Dermis blood vessel endothelial cell (primary cell): Measurements from ENCODE around the gene NCAM1. TPM values are rescaled to one million over a fixed set of nuclear protein-coding genes. Genes with fewer than 3 reads are reported as not detected.

Experiments used
- DNase-seq: peaks from one replicate; pipeline ENCODE4 v3.0.0; 2010
- total RNA-seq: library from RNA; depleted of rRNA; stranded (reverse); fragments of >200 nt; gene quantifications from 2 replicates; pipeline ENCODE4 v1.2.3, GENCODE V29; 2014

Gene NCAM1
- total RNA-seq, 1 donor from 2014 or later, result 2.2 TPM

DNA sequence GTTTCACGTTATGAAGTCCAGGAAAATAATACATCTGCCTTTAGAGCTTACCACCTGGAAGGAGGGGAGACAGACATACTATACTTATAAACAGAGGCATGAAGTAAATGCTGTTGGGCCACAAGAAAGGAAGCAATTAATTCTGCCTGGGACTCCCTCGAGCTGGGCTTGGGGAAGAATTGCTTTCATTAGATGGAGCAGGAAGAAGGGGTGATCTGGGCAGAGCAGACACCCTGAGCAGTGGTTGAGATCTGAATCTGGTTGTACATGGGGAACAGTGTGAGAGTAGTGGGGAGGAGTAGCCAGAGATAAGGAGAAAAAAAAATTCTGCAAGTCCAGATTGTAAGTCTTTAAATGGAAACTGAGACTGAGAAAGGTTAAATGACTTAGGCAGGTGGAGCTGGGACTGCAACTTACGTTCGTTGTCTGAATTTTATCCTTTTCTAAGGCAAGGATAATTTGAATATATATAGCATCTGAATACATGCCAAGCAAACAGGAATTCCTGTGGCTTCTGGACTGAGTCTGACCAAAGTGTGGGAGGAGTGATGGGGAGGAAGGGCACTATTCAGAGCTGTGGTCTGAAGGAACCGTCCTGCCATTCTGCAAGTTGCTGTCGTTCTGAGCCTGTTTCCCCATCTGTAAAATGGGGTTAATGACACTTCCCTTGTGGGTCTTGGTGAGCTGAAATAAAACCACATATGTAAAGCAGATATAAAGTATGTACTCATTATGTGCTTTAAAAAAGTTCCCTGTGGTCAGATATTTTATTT, 7.9 kb downstream of the NCAM1 start:
- no peak for DNase-seq

DNA sequence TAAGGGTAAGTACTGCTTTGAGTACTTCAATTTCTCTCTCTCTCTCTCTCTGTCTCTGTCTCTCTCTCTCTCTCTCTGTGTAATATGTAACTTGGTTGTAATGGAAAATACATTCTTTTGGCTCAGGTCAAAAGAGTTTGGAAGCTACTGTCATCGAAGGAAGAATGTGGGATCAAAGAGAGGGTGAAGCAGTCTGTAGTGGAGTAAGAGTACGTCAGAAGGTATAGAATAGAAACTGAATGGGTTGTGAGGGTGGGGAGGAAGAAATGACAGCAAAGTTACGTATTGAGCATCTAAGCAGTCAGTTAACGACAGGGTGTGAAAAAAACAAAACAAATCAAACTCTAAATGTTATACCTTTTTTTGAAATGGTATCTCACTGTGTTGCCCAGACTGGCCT, 10.0 kb downstream of the NCAM1 start:
- no peak for DNase-seq

DNA sequence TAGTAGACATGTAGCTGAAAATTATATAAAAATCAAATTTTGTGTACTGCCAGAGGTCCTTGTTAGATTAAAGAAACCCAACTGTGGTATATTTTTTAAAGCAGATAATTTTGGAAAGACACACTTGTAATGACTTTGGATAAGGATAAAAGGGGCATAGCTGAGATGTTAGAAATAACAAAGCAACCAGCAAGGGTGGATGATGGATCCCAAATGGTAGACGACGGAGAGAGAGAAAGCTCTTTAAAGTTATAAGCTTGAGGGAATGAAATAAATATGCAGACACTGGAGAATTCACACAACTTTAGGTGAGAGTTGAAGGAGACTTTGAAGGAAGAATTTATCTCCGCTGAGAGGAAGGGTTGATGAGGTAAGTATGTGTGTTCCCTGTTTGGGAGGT, 10.6 kb downstream of the NCAM1 start:
- DNase-seq, result no peak

DNA sequence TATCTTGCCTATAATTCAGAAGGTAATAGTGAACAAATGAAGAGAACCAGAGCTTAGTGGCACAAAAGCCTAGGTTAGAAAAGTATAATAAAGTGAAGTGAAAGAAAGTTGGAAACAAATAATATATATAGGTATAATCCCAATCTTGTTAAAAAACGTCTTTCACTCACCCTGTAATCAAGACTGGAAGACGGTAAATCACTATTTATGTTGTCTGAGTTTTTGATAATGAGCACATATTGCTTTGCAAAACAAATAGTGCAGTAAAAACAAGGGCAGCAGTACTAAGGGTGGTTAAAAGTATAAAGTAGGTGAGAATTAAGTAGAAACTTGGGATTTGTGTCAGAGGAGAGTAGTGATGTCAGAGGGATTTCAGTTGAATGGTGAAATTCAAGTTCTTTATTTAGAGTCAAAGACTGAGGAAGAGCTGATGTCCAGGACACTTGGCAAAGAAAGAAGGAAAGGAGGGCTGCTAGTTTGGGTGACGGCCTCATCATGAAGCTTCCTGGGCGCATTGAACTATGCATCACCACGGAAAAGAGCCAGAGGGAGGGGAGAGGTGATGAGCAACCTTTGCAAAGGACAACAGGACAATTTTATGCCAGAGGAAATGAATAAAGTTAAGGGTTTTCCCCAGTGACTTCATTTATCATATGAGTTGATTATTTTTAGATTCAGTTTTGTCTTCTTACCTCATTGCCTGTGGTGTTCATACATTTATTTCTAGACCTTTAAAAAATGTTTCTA, 11.4 kb downstream of the NCAM1 start:
- DNase-seq, result no peak

GRCh38 chr11:112975051-112975450, 13.8 kb downstream of the NCAM1 start:
- no peak for DNase-seq

DNA sequence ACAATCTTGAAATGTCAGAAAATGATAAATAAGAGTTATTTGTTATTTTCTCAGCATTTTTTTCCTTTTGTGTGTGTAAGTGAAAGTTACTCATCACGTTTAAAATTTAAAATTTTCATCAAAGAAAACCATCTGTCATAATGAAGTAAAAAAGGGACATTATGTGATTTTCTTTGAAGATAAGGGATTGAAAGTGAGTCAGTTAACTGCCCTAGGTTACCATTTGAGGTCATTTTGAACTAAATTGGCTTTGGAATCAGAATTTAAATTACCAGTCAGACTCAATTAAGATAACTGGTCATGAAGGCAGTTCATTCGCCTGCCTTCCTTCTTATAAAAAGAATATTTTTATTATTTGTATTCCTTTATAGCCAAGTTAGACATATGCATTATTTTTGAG, 14.3 kb downstream of the NCAM1 start:
- DNase-seq, result no peak

- no peak for DNase-seq
Measured at GRCh38 chr11:112977755-112978154, 16.5 kb downstream of the NCAM1 start.

- DNase-seq, result no peak
Measured at GRCh38 chr11:112983887-112984286, 22.7 kb downstream of the NCAM1 start.

DNA sequence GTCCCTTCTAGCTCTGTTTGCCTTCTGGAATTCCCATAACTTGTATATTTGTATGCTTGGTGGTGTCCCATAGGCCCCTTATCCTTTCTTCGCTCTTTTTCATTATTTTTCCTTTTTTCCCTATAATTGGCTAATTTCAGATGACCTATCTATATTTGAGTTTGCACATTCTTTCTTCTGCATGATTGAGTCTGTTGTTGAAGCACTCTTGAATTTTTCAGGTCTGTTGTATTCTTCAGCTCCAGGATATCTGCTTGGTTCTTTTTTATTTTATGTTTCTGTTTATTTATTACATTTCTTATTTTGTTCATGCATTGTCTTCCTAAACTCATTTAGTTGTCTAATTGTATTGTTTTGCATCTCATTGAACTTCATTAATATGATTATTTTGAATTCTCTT, 28.0 kb downstream of the NCAM1 start:
- no peak for DNase-seq

- DNase-seq, result no peak
Measured at GRCh38 chr11:112993808-112994207, 32.6 kb downstream of the NCAM1 start.

DNA sequence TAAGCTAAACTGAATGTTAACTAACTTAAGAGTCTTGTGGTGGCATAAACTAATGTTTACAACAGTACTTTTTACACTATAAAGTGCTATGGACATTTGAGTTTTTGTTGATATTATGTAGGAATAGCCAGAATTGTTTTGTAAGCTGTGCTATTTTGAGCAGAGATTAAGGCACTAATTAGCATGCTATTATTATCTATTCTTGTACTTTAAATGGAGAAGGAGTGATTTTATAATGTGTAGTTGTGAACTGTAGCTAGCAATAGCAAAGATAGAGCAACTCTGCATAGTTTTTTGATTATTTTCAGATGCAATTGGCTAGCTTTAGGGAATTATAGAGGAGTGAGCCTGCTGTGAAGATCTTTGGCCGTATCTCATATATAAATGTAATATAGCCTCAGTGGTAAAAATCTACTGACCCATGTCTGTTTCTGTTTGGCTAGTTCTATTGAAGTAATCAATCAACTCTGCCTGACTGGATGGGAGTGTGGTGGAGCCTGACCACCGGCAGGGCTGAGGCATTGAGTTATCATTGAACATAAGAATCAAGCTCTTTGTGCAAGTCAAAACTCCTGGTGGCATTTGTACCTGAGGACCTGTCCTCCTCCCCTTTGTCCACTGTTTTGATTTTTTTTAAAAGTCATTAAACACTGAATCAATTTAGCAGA, 34.3 kb downstream of the NCAM1 start:
- no peak for DNase-seq

DNA sequence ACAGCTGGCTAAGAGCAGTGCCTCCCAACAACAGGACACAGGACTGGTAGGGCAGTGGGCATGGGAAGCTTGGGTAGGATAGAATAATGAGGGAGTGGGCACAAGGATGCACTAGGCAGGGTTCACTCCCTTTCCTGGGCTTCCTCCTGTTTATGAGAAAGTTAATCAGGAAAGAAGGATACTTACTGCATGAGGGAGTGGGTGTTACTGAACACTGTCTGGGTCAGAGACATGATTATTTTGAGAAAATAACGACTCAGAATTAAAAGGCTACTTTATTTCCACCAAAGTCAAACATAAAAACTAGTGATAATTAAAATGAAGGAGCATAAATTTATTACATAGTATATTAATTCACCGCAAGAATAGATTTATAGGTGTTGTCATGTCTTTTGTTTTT, 35.8 kb downstream of the NCAM1 start:
- DNase-seq, result no peak

DNA sequence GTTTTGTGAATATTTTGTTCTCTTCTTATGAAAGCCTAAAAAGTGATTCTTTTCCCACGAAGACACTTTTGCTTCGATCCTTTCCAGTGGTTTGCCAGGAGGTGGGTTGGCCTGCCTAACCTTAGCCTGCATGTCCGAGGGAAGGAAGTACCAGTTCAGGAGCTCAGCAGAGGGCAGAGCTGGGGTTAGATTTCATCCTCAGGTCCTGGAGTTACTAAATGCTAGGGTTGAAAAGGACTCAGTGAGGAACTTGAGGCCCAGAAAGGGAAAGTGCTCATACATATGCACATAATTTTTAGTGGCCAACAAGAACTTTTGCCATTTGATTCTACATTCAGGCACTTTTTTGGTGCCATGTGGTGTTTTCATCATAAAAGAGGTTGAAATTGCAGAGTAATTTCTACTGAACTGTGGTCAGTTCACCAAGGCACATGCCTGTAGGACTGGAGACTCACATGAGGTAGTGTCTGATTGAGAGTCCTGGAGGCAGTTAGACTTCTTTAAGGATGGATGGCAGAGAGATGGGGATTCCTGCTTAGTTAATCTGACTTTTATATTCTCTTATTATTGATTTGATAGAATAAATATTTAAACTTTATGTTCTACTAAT, 36.7 kb downstream of the NCAM1 start:
- no peak for DNase-seq

DNA sequence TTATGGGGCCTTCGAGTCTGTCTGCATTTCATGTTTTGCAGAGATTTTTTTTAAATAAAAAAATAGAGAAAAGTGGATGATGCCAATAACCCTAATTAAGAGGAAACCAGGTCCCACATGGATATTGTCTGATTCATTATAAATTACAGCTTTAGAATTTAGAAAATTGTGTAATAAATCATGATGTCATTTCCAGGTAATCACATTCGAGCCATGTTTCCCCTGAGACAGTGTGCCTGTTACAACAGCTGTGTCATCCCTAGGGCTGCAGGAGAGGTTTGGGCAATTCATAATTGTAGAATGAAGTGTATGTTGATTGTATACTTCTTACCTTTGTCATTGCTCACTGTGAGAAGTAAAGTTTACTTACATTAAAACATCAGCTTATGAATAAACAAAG, 38.3 kb downstream of the NCAM1 start:
- no peak for DNase-seq

GRCh38 chr11:113001709-113002108, 40.5 kb downstream of the NCAM1 start:
- DNase-seq, result no peak

DNA sequence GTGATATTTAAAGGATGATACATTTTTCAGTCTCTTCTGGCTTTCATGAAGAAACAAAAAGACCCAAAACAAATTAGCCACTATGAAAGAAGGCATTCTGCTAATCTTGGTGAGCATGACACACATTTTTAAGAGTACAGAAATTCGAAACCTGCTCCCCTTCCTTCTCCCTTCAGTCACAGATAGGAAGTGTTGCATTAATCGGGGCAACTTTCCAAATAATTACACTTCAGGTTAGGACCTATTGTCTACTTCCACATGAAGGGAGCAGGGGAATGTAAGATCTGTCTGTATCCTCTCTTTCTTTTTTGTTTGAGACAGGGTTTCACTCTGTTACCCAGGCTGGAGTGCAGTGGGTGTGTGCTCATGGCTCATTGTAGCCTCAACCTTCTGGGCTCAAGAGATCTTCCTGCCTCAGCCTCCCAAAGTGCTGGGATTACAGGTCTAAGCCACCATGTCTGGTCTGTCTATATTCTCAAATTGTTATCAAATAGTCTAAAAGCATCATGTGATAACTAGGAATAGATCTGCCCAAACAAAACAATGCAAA, 45.8 kb downstream of the NCAM1 start:
- no peak for DNase-seq

DNA sequence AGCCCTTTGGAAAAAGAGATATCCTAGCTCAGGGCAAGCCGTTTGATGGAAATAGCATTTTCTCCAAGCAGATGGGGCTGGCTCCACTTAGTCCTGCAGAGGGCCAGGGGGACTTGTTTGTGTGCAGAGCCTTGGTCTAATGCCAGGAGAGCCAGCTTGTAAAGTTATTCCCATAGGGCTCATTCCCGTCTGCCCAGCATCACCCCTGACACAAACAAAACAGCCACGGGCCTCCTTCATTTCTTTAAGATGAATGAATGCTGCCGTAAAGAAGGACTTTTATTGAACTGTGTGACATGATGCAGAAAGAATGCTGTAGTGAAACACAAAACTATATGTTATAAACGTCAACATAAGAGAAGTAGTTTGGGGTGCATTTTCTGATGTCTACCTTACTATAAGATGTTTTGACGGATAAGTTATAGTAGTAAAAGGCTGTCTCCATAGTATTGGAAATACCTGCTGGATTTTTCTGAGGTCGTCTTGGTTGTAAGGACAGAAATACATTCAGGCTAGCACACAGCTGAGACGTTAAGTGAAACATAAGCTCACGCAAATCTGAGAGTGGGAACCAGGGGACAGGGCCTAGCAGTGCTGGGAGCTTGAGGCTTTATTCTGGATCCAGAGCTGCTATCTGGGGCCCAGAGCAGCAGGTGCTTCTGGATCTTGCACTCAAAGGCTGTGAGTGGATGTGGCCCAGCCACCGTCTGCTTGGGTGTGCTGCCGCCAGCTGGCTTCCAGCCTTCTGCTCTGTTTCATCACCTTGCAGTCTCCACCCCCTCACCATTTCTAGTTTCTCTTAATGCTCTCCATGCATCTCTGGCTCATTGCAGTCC, 53.3 kb downstream of the NCAM1 start:
- DNase-seq, result no peak

DNA sequence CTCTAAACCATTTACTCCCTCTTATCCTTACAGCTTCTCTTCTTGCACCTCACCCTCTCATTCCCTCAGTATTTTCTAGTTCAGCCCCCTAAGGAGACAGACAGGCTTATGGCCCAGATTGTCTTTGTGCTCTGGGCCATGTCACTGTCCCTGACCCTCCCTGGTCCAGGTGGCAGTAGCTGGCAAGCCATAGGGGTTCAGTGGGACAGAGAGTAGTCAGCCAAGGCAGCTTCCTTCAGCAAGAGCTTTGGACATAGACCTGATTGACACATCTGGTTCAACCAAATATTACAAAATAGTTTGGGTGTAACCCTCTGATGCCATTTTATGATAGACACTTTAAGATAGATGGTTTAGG, 53.9 kb downstream of the NCAM1 start:
- no peak for DNase-seq

- DNase-seq, result no peak
Measured at GRCh38 chr11:113016905-113017304, 55.7 kb downstream of the NCAM1 start.

DNA sequence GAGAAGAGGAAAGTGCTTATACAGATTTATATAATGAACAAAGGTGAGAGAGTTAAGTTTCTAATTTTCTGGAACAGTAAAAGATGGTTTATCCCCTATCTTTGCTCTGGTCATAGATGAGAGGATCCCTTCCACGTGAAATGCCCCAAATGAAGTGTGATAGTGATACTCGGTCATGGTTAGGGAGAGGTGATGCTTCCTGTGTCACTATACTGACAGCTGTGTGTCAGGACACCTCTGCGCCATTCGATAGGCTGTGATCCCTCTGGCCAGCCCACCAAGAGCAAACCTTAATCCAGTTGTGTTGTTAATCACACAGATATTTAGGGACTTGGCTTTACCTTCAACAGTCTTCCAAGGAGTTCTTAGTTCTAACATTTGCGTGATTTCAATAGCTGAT, 57.7 kb downstream of the NCAM1 start:
- DNase-seq, result no peak

DNA sequence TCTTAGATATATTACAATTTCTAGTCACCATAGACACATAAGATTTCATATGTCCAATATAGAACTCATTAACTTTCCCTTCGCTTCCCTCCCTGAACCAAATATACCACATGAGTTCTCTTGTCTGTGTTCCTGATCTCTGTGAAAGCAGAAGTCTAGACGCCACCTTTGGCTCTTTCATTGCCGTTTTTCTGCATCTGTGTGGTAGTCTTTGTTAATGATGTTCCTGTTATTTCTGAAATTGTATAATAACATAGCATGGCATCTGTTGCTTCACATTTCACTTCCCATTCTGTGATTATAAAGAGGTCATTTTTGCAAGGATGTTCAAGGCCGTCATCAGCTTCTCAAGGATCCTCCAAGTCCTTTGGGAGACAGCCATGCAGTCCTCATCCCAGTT, 58.5 kb downstream of the NCAM1 start:
- DNase-seq, result no peak

- no peak for DNase-seq
Measured at GRCh38 chr11:113021111-113021510, 59.9 kb downstream of the NCAM1 start.
